ENCODE data around the gene SH3BP2.

The SH3BP2 gene

DNA sequence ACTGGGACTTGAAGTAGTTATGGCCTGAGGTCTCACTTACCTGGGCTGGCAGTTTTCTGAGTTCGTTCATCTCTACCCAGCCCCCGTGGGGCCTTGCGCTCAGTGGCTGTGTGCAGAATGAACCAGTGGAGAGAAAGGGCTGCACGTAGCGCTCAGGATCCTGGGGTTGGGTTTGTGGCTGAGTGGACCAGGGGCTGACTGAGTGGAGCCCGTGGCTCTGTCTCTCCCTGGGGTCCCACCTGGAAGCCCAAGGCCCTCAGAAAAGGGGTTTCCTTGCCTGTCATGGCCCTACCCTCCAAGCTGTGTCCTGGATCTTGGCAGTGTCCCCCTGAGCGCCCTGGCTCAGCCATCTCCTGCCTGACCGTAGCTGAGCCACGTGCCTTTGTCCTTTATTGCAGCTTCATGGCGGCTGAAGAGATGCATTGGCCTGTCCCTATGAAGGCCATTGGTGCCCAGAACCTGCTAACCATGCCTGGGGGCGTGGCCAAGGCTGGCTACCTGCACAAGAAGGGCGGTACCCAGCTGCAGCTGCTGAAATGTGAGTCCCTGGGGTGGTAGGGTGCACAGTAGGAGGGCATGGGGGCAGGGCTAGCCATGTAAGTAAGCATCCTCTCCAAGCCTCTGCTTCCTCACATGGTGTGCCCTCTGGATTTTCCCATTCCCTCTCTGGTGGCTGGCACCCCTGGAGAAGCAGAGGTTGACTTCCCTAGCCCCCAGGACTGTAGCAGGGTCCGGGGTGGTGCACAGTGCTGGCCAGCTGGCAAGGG, 27.5 kb downstream of the SH3BP2 start:
- DNase-seq: no peak

DNA sequence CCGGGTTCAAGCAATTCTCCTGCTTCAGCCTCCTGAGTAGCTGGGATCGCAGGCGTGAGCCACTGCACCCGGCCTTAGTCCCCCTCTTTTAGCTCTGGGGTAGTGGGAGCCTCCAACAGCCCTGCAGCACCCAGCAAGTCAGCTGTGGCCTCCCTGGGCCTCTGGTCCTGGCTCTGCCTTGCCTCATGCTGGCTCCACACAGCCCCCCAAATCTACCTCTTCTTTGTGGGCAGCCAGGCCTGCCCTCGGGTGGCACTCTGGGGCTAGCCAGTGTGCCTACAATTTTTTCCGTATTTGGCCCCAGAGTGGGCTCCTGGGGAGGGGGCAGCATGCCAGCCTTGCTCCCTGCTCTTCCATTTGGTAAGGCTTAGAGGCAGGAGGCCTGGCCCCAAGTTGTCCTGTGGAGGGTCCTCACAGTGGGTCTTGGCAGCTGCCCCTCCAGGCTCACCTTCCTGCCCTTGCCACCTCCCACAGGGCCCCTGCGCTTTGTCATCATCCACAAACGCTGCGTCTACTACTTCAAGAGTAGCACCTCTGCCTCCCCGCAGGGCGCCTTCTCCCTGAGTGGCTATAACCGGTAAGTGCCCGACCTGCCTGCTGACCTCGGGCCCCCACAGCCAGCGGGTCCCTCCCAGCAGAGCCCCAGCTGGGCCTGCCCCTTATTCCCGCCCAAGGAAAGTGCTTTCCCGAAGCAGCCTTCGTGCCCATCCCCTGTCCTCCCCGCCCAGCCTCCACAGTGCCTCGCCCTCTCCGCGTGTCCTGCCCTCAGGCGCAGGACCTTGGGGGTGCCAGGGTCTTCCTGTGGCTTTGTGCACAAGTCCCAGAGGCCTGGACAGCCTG, 29.8 kb downstream of the SH3BP2 start:
- no peak for DNase-seq

DNA sequence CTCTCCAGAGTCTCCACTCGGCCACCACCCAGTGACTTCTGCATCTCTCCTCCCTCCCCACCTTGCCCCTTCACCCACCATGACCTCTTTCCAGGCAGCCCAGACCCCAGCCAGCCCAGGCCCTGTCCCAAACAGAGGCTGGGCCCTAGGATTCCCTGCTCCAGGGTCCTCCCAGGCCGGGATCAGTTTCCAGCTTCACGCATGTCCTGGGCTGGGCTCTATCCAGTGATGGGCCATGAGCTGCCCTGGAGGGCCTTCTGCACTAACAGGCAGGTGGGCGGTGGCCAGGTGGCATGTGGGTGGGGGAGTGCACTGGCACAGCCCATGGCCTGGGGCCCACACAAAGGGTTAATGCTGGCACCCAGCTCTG, 30.4 kb downstream of the SH3BP2 start:
- DNase-seq: no peak

DNA sequence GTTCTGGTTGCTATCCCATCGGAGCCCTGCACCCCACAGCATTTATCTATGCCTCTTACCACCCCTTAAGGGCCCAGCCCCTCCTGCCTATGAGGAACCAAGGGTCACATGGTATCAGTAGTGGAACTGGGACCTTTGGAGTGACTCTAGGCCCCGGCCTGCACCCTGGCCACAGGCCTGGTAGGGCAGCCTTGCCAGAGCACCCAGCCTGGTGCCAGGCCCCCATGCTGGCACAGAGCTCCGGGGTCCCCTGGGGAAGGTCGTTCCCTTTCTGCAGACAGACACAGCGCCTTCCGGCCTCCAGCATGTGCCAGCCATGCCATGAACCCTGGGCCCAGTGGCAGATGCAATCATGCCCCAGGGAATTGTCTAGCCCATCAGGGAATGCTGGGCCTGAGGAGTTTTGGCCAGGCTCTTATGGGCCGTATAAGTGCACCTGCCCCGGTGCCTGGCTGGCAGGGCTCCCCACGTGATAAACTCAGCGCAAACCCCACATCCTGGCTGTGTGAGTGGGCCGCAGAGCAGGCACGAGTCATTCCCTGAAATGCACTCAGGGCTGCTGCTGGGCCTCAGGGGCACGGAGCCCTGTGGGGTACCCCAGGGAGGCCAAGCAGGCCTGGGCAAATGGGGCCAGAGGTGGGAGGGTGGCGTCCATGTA, 30.9 kb downstream of the SH3BP2 start:
- no peak for DNase-seq

DNA sequence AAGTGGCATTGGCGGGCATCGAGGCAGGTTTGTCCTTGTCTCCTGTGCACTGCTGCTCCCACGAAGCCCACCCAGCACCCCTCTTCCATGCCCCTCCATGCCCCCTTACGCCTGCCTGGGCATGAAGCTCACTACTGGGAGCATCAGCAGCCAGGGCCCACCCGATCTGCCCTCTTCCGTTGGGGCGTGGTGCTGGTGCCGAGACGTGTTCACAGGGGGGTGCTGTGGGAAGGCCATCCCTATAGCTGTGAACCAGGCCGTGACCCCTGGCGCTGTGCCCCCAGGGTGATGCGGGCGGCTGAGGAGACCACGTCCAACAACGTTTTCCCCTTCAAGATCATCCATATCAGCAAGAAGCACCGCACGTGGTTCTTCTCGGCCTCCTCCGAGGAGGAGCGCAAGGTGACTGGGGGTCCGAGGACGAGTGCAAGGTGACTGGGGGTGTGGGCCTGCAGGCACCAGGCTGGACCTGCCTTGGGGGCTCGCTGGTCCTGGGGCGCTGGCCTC, 31.5 kb downstream of the SH3BP2 start:
- no peak for DNase-seq

DNA sequence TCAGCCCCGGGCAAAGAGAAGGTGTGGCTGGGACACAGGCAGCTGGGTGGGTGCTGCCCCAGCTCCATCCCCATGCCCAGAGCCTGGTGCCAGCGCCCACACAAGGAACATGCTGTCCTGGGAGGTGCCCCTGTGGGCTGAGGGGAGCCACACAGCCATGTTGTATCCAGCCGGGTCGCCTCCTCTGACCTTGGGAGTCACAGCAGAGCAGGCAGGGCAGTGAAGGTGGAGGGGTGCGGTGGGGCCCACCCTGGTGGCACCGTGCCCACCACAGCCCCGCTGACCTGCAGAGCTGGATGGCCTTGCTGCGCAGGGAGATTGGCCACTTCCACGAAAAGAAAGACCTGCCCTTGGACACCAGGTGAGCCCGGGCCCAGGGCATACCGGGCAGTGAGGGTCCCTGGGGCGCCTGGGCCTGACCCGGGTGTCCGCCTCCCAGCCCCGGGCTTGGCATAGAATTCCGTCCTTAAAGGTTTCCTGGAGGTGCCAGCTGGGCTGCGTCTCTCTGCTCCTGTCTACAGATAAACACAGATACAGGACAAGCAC, 32.0 kb downstream of the SH3BP2 start:
- no peak for DNase-seq

DNA sequence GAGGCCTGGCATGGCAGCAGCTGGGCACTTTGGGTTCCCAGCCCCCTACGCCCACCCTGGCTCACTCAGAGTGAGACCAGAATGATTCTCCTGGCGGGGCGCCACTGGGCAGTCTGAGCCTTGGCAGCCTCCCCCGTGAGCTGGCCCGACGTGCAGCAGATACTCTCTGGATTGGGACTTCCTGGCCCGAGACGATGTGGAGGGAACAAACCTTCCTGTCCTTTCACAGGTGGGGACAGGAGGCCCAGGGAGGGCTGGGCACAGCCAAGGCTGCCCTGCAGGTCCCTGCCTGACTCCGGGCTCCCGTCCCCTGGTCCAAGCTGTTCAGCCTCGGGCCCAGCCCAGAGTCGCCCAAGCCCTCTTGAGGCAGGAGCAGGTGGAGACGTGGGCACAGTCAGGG, 32.9 kb downstream of the SH3BP2 start:
- DNase-seq: no peak

DNA sequence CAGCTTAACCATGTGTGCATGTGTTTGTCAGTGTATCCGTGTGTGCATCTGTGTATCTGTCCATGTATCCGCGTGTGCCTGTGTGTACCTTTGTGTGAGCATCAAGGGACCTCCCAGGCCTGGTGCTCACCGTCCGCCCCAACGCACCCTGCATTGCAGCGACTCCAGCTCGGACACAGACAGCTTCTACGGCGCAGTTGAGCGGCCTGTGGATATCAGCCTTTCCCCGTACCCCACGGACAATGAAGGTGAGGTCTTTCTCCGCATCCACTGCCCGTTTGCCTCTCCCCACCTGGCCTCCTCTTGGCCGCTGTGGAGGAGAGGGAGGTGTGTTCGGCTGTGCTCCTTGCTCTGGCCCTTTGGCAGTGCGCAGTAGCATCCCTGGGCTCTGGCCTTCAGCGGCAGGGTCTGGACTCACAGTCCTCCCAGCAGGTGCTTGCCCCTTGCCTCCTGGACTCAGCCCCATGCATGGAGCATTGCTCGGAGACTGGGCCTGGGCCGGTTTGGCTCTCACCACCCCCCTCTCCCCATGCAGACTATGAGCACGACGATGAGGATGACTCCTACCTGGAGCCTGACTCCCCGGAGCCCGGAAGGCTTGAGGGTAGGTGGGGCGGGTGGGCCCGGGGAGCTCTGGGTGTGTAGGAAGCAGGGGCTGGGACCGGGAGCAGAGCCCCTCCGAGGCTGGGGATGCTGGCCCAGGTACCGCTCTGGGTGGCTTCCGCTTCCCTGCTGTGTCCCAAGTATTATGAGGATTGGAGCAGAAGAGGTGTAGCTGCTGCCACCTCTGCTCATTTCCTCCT, 34.4 kb downstream of the SH3BP2 start:
- no peak for DNase-seq

DNA sequence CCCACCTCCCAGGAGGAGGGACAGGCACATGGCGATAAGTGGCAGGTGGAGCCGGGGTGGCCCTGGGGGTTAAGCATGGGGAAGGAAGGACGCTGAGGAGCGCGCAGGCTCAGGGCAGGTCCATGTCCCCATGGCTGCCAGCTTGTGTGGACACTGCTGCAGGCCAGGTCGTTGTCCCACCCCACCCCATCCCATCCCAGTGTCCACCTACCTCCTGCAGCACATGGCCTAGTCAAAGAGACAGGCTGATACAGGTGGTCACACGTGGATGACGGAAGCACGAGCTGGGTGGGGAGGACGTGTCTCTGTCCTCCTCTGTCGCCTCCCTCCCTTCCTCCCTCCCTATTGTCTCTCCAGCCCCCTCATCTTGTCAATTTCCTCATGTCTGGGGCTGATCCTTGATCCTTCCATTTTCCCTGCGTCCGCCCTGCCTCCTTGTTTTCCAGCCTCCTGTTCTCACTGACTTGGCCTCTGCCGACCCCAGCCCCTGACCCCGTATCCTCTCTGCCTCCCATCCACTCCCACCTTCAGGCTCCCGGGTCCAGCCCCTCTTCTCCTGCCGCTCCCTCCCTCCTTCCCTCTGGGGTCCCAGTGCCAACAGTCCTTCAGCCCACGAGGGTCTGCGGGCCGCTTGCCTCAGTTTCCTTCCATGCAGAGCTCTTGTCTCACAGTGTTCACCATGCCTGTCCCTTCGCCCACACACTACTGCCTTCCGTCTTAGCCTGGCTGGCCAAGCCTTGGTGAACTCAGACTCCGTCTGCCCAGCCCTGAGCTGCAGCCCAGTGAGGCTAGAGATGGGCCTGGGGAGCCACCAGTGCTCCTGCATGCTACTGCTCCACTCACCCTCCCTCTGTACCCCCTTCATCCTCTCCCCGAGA, 35.2 kb downstream of the SH3BP2 start:
- no peak for DNase-seq

DNA sequence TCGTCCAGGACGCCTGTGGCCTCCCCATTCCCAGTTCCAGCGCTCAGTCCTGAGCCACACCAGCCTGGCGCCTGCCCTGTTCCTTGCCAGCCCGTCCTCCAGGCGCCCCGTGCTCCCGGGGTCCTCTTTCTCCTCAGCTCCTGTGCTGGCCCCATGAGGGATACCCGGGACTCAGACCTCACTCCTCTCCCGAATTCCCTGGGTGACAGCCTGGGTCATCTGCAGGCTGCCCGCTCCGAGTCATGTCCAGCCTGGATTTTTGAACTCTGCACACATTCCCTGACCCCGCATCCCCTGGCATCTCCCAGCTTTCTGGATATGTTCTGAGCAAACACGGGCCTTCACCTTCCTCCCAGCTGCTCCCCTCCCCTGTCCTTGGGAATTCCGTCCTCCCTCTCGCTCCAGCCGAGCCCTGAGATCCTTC, 35.9 kb downstream of the SH3BP2 start:
- DNase-seq: no peak

DNA sequence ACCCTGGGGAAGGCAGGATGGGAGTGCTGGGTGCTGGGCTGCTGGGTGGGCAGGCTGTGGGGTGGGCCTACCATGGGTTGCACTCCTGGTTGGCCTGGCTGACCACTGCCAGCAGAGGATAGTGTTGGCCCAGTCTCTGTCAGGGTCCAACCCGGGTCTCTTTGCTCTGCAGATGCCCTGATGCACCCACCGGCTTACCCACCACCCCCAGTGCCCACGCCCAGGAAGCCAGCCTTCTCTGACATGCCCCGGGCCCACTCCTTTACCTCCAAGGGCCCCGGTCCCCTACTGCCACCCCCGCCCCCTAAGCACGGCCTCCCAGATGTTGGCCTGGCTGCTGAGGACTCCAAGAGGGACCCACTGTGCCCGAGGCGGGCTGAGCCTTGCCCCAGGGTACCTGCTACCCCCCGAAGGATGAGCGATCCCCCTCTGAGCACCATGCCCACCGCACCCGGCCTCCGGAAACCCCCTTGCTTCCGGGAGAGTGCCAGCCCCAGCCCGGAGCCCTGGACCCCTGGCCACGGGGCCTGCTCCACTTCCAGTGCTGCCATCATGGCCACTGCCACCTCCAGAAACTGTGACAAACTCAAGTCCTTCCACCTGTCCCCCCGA, 36.5 kb downstream of the SH3BP2 start:
- DNase-seq: no peak

DNA sequence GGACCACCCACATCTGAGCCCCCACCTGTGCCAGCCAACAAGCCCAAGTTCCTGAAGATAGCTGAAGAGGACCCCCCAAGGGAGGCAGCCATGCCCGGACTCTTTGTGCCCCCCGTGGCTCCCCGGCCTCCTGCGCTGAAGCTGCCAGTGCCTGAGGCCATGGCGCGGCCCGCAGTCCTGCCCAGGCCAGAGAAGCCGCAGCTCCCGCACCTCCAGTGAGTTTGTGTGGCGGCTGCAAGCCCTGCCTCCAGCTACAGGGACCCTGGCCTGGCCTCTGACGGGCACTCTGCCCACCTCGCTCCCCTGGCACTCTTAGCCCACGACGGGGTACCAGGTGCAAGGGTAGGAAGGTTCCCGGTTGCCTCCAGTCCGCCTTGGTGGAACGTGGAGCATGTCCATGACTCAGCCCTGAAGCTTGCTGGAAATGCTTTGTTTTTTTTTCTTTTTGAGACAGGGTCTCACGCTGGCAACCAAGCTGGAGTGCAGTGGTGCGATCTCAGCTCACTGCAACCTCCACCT, 37.1 kb downstream of the SH3BP2 start:
- no peak for DNase-seq

DNA sequence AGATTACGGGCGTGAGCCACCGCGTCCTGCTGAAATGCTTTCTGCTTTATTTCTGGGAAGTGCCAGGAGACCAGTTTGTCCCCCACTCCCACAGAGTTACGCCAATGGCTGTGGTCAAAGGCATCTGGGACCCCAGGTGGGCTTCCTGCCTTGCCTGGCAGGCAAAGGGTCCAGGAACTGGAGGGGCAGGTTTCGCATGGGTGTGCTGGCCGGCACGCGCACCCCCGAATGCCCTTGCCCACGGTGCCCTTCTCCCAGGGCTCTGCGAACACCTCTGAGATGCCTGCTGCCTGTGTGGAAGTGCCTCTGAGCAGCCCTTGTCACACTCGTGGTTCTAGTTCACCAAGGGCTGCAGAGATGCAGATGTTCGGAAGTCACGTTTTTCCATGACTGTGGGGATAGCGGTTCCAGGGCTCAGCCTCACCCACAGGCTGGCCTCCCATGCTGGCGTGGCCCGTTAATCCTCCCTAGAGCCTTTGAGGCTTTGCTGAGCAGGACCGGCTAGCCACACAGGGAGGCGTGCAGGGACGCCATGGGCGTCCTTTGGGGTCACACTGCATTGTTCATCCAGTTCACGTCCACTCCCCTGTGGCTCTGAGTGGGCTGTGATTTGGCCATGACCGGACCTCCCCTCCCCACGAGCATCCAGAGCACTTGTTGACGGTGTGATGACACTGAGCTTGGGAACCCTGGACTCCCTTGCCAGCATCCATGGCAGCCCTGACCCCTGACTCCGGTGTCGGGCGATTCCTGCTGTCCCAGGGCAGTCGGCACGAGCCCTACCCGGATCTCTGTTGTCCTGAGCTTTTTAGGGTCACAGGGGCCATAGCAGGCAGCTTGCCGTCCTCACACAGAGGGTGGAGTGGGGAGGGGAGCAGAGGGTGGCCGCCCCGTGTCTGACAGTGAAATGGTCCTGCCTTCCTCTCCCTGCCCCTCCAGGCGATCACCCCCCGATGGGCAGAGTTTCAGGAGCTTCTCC, 38.0 kb downstream of the SH3BP2 start:
- no peak for DNase-seq

DNA sequence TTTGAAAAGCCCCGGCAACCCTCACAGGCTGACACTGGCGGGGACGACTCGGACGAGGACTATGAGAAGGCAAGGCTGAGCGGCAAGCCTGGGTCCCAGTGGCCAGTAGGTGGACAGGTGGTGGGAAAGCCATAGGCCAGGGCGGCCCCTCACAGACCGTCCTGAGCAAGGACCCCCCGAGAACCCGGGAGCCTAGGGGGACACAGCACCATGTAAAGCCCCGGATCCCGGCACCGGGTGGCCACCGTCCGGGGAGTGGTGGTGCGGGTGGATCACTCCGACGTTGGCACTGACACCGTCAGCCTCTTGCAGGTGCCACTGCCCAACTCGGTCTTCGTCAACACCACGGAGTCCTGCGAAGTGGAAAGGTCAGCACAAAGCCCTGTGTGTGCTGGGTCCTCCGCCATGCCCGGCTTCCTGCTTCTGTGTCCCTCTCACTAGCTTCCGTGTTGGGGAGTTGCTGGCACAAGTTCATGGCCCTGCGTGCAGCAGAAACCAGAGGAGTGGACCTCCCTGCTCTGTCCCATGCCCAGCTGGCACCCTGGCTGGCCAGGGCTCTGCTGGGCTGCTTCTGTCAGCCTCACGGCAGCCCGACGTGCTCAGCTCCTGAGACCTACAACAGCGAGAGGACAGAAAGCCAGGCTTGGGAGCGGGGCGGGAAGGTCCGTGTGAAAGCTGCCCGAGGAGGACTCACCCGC, 38.9 kb downstream of the SH3BP2 start:
- DNase-seq: no peak

DNA sequence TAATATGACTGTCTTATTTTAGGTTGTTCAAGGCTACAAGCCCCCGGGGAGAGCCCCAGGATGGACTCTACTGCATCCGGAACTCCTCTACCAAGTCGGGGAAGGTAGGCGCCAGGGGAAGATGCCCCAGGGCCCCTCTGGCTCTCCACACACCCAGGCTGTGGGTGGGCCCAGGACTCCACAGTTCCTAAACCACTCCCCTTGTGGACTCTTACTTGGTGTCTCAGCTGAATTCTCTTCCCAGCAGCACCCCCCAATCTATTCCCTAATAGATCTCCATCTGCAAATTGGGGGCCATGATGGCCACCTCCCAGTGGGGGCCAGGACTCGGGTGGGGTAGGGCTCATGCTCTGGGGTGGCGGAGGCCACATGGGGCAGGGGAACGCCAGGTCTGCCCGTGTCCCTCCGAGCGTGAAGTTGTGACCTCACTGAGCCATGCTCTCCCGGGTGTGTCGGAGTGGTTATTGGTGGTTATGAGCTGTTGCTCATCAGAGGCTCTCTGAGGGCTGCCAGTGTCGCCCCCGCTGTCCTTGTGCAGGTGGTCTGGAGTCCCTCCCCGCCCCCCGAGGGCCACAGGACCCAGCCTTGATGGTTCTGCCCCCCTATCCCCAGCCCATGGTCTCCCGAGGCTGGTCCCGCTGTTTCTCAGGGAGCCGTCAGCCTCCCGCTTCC, 39.6 kb downstream of the SH3BP2 start:
- no peak for DNase-seq

DNA sequence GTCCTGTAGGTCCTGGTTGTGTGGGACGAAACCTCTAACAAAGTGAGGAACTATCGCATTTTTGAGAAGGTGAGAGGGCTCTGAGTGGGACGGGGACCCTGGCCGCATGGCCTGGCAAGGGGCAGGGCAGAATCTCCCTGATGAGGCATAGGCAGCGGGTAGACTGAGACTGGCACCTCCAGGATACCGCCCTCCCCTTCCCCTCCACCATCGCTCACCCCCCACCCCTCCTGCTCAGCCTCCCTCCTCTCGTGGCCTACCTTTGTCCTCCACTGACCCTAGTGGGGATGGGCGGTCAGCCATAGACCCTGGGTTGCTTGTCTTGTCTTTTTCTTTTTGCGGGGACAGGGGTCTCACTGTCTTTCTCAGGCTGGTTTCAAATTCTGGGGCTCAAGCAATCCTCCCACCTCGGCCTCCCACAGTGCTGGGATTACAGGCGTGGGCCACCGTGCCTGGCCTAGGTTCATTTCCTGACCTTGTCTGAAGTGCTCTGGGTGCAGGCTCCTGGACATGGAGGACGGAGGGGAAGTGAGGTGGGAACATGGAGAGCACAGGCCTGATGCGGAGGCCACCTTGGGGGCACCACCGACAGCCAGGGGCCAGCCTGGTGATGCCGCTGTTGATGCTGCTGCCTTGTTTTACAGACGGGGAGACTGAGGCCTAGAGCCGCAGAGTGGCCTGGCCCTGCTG, 40.2 kb downstream of the SH3BP2 start:
- no peak for DNase-seq

DNA sequence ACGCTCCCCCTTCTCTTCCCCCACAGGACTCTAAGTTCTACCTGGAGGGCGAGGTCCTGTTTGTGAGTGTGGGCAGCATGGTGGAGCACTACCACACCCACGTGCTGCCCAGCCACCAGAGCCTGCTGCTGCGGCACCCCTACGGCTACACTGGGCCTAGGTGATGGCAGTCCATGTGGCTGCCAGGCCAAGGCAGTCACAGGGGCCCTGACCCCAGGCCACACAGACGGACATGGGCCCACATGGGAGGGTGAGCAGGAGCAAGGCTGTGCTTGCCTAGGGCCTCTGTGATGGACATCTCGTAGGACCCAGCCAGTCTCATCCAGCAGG, 40.8 kb downstream of the SH3BP2 start:
- no peak for DNase-seq

All from CD4-positive, alpha-beta T cell treated with Interleukin-17A for 1 hour (primary cell).